22Rv1 (cell line): ENCODE measurements around the gene PDE10A.

Source experiments
- CTCF ChIP-seq: fragments of 450-650 bp; IDR thresholded peaks from 2 replicates; pipeline ENCODE4 v1.5.1; 2017; ENCODE audit warnings: mild to moderate bottlenecking
- ZFX ChIP-seq: fragments of 450-650 bp; IDR thresholded peaks from 2 replicates; pipeline ENCODE4 v1.6.1; 2017; ENCODE audit warnings: antibody characterized with exemption, borderline replicate concordance

- TF ChIP-seq ZFX (no peak), CTCF (no peak)
These were observed 11.4 kb upstream of the PDE10A start for GRCh38 chr6:165674155-165675029.
